Measurements from ENCODE around the gene ALOX12B.
A peak's percentile ranks its signal among the peaks of the same experiment; 100 is the strongest.
"Not testable (repeated sequence)": the region's sequence is repeated elsewhere in the genome, so short reads cannot be mapped to it uniquely, and the experiment has no call there.

The ALOX12B gene

GRCh38 chr17:8081876-8082275 lies 5.6 kb downstream of the ALOX12B start:
- DNase-seq, result no peak

GRCh38 chr17:8080799-8081219 lies 6.7 kb downstream of the ALOX12B start:
- DNase-seq, result no peak

- no peak for DNase-seq
These were observed 7.2 kb downstream of the ALOX12B start for GRCh38 chr17:8080208-8080798.

- DNase-seq, result peak; percentile 84 to 88
These were observed 8.0 kb downstream of the ALOX12B start for GRCh38 chr17:8079291-8080207.

- DNase-seq, result not testable (repeated sequence)
These were observed 9.6 kb downstream of the ALOX12B start for GRCh38 chr17:8077939-8078338.

GRCh38 chr17:8076502-8077266 lies 10.8 kb downstream of the ALOX12B start:
- no peak for DNase-seq

GRCh38 chr17:8075574-8076342 lies 11.8 kb downstream of the ALOX12B start:
- DNase-seq, result no peak

GRCh38 chr17:8075081-8075480 lies 12.4 kb downstream of the ALOX12B start:
- DNase-seq, result no peak

GRCh38 chr17:8074554-8074953 lies 13.0 kb downstream of the ALOX12B start:
- DNase-seq, result no peak

GRCh38 chr17:8073627-8074484 lies 13.7 kb downstream of the ALOX12B start:
- DNase-seq, result peak; percentile 90 to 92

GRCh38 chr17:8072729-8073461 lies 14.6 kb downstream of the ALOX12B start:
- DNase-seq, result peak; percentile 35 to 47

- DNase-seq, result peak in 1 of 2 experiments; percentile 8
These were observed 15.2 kb downstream of the ALOX12B start for GRCh38 chr17:8072341-8072728.

- DNase-seq, result no peak
These were observed 16.0 kb downstream of the ALOX12B start for GRCh38 chr17:8071496-8071895.

- DNase-seq, result no peak
These were observed 18.0 kb downstream of the ALOX12B start for GRCh38 chr17:8069587-8069860.

- no peak for DNase-seq
These were observed 18.6 kb downstream of the ALOX12B start for GRCh38 chr17:8068736-8069586.

- no peak for DNase-seq
These were observed 19.7 kb downstream of the ALOX12B start for GRCh38 chr17:8067806-8068205.

- DNase-seq, result no peak
These were observed 20.4 kb downstream of the ALOX12B start for GRCh38 chr17:8066841-8067775.

GRCh38 chr17:8064561-8065019 lies 22.9 kb downstream of the ALOX12B start:
- DNase-seq, result no peak

Measured in activated CD4-positive, alpha-beta T cell treated with anti-CD3 and anti-CD28 coated beads, Interleukin-2, amount 50 U/mL, for 48 hours (primary cell).